ENCODE results near the gene ATP2B3. TPM values are rescaled to one million over a fixed set of nuclear protein-coding genes. Genes with fewer than 3 reads are reported as not detected.

Gene ATP2B3
- total and polyA plus RNA-seq, 4 donors, result 11.8 to 20.1 (median 16.6) TPM

DNA sequence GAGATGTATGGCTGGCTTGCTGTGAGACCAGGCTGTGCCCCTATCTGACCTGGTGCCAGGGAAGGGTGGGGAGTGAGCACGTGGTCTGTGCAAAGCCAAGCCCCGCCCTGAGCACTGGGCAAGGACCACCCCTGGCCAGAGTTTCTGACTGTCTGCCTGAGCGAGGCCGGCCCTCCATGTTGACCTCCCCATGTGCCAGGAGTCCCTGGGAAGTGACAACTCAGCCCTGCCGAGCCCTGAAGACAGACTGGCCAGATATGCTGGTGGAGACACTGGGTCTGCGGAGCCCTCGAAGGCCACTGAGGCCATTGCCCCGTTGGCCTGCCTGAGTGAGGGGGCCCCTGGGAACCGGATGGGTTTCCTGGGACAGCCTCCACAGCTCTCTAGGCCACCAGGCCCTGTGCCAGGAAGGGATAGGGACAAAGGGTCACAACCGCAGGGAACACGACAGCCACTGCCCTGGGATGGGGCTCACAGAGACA, 29.8 kb upstream of the ATP2B3 start:
- Histone ChIP-seq H3K9me3 (ENCODE audit: control insufficient read depth, insufficient read depth, low read length) (no peaks in the 10 kb centered on the region), H3K27ac (ENCODE audit: low read depth, low read length) (peak overlapping the region; percentile 47), H3K27me3 (ENCODE audit: control insufficient read depth, insufficient read depth, low read length) (no peaks in the 10 kb centered on the region), H3K4me1 (ENCODE audit: control insufficient read depth, insufficient read depth, low read length) (peaks cover 61% of the 10 kb centered on the region), H3K36me3 (ENCODE audit: control insufficient read depth, insufficient read depth, low read length) (peaks cover under 1% of the 10 kb centered on the region), H3K4me3 (ENCODE audit: low read depth, low read length) (no peak overlapping the region)
- 70% methylated on average over 11 of the region's 11 CpGs for WGBS (ENCODE audit: insufficient coverage)
- DNase-seq (ENCODE audit: low read depth in 4 of 6, low spot score in 6 of 6), result no peak

DNA sequence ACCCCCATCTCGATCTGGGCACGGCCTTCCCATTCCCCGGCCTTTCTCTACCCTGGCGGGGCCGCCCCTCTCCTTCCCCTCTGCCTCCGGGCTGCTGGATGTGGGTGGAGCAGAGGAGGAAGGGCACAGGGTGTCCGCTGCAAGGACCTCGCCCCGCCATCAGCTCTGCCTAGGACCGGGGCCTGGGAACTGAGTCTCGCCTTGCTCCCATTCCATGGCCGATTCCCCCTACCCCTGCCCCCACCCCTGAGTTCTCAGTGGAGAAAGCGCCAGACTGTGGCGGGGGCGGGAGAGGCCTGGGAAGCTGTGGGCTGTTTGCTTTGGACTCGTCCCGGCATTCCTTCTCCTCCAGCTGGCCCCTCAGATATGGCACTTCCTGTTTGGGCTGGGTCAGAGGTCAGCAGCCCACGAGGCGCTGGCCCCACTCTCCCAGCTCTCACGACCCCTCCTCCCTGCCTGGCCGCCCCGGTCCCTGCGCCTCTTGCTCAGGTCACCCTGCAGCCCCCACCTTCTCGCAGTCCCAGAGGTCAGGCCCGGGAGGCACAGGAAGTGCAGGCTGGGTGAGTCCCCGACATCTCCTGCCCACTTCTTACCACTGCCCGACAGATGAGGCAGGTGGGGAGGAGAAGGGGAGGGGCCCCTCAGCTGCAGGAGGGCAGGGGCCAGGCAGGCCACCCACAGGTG, 29.1 kb upstream of the ATP2B3 start:
- H3K27ac ChIP-seq (ENCODE audit: low read depth, low read length), result peak overlapping the region; percentile 47
- DNase-seq (ENCODE audit: low read depth in 4 of 6, low spot score in 6 of 6), result peak in 1 of 6 donors; percentile 50
- no peaks in the 10 kb centered on the region for H3K9me3 ChIP-seq (ENCODE audit: control insufficient read depth, insufficient read depth, low read length)
- no peaks in the 10 kb centered on the region for H3K27me3 ChIP-seq (ENCODE audit: control insufficient read depth, insufficient read depth, low read length)
- 45% methylated on average over 4 of the region's 27 CpGs for WGBS (ENCODE audit: insufficient coverage)
- no peak overlapping the region for H3K4me3 ChIP-seq (ENCODE audit: low read depth, low read length)
- H3K4me1 ChIP-seq (ENCODE audit: control insufficient read depth, insufficient read depth, low read length), result peaks cover 65% of the 10 kb centered on the region
- H3K36me3 ChIP-seq (ENCODE audit: control insufficient read depth, insufficient read depth, low read length), result no peaks in the 10 kb centered on the region

DNA sequence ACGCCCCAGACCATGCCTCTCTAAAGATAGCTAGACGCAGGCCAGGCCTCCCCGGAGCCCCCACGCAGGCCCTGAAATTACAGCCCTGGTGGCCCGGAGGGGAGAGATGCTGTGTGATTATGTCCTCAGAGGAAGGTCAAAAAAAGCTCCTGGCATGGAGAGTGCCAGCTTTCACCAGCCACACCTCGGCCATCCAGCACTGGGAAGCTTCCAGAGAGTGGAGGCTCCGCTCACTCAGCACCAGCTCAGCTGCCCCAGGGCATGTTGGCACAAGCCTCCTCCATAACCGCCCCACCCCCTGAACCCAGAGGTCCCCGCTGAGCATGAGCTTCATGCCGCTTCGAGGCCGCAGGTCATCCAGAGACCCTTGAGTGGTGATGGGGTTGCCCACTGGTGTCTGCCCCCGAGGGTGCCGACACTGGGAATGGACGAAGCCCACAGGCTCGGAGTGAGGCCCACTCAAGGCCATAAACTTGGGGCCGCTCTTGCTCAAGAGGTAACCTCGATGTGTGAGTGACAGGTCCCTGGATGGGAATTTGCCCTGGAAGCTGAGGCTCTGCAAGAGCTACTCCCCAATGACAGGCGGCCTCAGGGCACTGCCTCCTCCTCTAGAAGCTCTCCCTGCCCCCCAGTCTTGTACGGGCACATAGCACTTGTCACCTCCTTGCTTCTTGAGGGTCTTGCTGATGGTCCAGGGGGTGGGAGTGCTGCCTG, 27.1 kb upstream of the ATP2B3 start:
- Histone ChIP-seq H3K9me3 (ENCODE audit: control insufficient read depth, insufficient read depth, low read length) (no peaks in the 10 kb centered on the region), H3K4me1 (ENCODE audit: control insufficient read depth, insufficient read depth, low read length) (peaks cover 76% of the 10 kb centered on the region), H3K27ac (ENCODE audit: low read depth, low read length) (no peak overlapping the region), H3K27me3 (ENCODE audit: control insufficient read depth, insufficient read depth, low read length) (peaks cover 2% of the 10 kb centered on the region), H3K4me3 (ENCODE audit: low read depth, low read length) (no peak overlapping the region), H3K36me3 (ENCODE audit: control insufficient read depth, insufficient read depth, low read length) (no peaks in the 10 kb centered on the region)
- DNase-seq (ENCODE audit: low read depth in 4 of 6, low spot score in 6 of 6), result no peak
- WGBS (ENCODE audit: insufficient coverage), result 86% methylated on average over 16 of the region's 20 CpGs

DNA sequence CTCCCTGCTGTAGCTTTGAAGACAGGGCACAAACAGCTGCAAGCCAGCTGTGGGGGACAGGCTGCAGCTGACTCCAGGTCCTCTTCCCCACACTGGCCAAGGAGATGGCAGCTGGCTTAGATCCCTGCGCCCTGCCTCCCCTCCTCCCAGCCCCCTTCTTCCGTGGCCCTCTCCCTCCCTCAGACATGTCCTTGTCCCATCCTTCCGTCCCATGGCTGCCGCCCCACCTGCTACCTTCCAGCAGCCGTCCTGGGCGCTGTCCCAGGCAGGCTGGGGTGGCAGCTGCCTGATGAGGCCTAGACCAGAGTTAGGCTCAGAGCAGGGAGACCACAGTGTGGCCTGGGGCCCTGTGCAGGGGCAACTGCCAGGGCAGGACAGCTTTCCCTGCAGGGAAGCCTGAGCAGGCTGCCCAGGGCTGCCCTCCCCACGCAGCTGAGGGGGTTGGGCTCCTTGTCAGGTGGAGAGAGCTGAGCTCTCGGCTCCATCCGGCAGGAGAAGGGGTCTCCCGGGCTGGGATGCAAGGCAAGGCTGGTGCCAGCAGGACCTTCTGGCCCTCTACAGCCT, 26.0 kb upstream of the ATP2B3 start:
- peaks cover 4% of the 10 kb centered on the region for H3K27me3 ChIP-seq (ENCODE audit: control insufficient read depth, insufficient read depth, low read length)
- no peak overlapping the region for H3K27ac ChIP-seq (ENCODE audit: low read depth, low read length)
- H3K4me3 ChIP-seq (ENCODE audit: low read depth, low read length), result no peak overlapping the region
- H3K9me3 ChIP-seq (ENCODE audit: control insufficient read depth, insufficient read depth, low read length), result no peaks in the 10 kb centered on the region
- no peaks in the 10 kb centered on the region for H3K36me3 ChIP-seq (ENCODE audit: control insufficient read depth, insufficient read depth, low read length)
- peaks cover 77% of the 10 kb centered on the region for H3K4me1 ChIP-seq (ENCODE audit: control insufficient read depth, insufficient read depth, low read length)
- 60% methylated on average over 10 of the region's 10 CpGs for WGBS (ENCODE audit: insufficient coverage)
- no peak for DNase-seq (ENCODE audit: low read depth in 4 of 6, low spot score in 6 of 6)

DNA sequence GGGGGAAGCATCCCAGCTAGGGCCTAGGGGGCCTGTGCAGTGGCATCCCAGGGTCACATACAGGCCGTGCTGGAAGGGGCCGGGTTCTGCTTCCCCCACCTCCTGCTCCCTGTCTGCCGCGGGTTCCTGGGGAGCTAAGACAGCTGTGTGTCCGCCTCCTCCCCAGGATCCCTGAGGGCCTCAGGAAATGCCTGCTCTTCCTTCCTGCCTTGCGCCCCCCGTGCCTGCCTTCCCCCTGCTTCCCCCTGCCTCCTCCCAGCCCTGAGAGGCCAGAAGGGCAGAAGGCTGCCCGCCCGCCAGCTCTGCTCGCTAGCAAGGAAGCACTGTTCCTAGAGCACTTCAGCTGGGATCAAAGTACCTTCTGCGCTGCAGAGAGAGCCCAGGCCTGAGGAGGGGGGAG, 25.5 kb upstream of the ATP2B3 start:
- no peak overlapping the region for H3K27ac ChIP-seq (ENCODE audit: low read depth, low read length)
- 63% methylated on average over 11 of the region's 11 CpGs for WGBS (ENCODE audit: insufficient coverage)
- H3K4me1 ChIP-seq (ENCODE audit: control insufficient read depth, insufficient read depth, low read length), result peaks cover 74% of the 10 kb centered on the region

DNA sequence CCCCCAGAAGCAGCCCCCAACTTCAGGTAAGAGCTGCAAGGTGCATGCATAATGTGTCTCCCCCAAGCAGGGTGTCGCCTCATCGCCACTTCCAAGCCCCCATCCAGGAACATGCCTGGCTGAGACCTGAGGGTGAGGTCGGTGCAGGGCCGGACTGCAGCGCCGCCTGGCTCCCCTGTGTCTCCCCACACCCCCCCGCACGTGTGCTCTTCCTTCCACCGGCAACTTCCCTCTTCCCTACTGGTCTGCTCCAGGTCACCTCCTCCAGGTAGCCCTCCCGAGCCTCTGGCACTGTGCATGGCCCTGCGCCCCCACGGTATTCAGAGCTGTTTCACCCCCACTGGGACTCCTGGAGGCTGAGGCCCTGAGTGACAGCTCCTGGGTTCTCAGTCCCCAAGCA, 24.9 kb upstream of the ATP2B3 start:
- Histone ChIP-seq H3K36me3 (ENCODE audit: control insufficient read depth, insufficient read depth, low read length) (no peaks in the 10 kb centered on the region), H3K9me3 (ENCODE audit: control insufficient read depth, insufficient read depth, low read length) (no peaks in the 10 kb centered on the region), H3K4me3 (ENCODE audit: low read depth, low read length) (no peak overlapping the region), H3K27me3 (ENCODE audit: control insufficient read depth, insufficient read depth, low read length) (peaks cover 4% of the 10 kb centered on the region), H3K4me1 (ENCODE audit: control insufficient read depth, insufficient read depth, low read length) (peaks cover 68% of the 10 kb centered on the region), H3K27ac (ENCODE audit: low read depth, low read length) (no peak overlapping the region)
- DNase-seq (ENCODE audit: low read depth in 4 of 6, low spot score in 6 of 6), result no peak
- 85% methylated on average over 12 of the region's 12 CpGs for WGBS (ENCODE audit: insufficient coverage)

More for the DNA sequence above, 25.5 kb upstream of the ATP2B3 start:
- Histone ChIP-seq H3K36me3 (ENCODE audit: control insufficient read depth, insufficient read depth, low read length) (no peaks in the 10 kb centered on the region), H3K27me3 (ENCODE audit: control insufficient read depth, insufficient read depth, low read length) (peaks cover 4% of the 10 kb centered on the region), H3K4me3 (ENCODE audit: low read depth, low read length) (no peak overlapping the region), H3K9me3 (ENCODE audit: control insufficient read depth, insufficient read depth, low read length) (no peaks in the 10 kb centered on the region)
- no peak for DNase-seq (ENCODE audit: low read depth in 4 of 6, low spot score in 6 of 6)

DNA sequence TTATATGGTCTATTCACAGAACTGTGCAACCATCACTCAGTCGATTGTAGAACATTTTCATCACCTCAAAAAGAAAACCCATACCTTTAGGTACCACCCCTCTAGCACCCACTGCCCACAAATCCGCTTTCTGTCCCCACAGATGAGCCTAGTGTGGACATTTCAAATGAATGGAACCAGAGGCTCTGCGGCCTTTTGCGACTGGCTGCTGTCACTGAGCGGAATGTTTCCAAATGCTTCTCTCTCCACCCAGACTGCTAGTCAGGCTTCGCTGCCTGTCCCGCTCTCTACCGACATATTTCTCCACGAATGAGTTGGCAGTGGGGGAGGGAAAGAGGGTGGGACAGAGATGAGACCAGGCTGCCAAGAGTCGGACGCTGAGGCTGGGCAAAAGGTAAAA, 24.4 kb upstream of the ATP2B3 start:
- H3K4me1 ChIP-seq (ENCODE audit: control insufficient read depth, insufficient read depth, low read length), result peaks cover 67% of the 10 kb centered on the region
- H3K27ac ChIP-seq (ENCODE audit: low read depth, low read length), result no peak overlapping the region
- H3K4me3 ChIP-seq (ENCODE audit: low read depth, low read length), result no peak overlapping the region
- no peaks in the 10 kb centered on the region for H3K9me3 ChIP-seq (ENCODE audit: control insufficient read depth, insufficient read depth, low read length)
- no peaks in the 10 kb centered on the region for H3K36me3 ChIP-seq (ENCODE audit: control insufficient read depth, insufficient read depth, low read length)
- DNase-seq (ENCODE audit: low read depth in 4 of 6, low spot score in 6 of 6), result no peak
- peaks cover 4% of the 10 kb centered on the region for H3K27me3 ChIP-seq (ENCODE audit: control insufficient read depth, insufficient read depth, low read length)
- 91% methylated on average over 4 of the region's 11 CpGs for WGBS (ENCODE audit: insufficient coverage)

DNA sequence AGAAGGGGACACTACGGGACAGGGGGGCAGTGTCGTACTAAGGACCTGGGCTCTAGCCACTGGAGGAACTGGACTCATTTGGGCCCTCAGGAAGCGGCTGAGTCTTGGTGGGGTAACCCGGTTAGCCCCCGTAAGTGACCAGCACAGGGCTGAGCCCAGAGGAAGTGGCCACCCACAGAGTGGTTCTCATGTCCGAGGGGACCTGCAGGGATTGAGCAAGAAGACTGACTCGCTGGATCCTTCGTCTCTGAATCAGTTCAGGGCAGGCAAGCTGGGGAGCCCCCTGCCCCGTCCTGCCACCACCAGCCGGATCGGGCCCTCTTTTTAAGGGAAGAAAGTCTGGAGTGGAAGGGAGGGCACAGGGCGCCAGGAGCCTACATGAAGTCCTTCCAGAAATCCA, 23.4 kb upstream of the ATP2B3 start:
- WGBS (ENCODE audit: insufficient coverage), result 85% methylated on average over 11 of the region's 12 CpGs

DNA sequence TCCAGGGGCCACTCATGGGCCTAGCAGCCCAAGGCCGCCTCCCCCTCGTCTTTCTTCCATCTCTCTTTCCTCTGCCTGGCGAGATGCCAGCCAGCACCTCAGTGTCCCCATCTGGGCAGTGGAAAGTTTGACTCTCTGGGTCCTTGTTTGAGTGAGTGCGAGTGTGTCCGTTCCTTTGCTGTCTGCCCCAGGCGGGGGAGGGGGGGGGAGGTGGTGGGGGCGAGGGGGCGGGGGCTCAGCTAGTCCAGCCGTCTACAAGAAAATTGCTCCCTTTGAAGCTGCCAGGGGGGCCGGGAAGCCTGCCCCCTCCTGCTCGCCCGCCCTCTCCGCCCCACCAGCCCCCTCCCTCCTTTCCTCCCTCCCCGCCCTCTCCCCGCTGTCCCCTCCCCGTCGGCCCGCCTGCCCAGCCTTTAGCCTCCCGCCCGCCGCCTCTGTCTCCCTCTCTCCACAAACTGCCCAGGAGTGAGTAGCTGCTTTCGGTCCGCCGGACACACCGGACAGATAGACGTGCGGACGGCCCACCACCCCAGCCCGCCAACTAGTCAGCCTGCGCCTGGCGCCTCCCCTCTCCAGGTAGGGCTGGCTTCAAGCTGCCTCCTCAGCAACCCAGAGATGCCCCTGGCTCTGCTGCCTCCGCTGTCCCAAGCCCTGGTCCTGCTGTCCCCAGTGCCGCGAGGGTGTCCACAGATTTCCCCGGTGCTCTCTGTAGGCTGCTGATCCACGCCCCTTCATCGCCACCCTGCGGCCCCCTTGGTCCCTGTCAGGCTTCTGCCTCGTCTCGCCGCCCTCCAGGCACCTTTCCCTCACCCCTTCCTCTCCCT, 22.7 kb upstream of the ATP2B3 start, which contains the start of gene BGN:
Gene BGN (plus strand): TSS at position 440 of the 821 bp plus-strand sequence. CDS start 9,652 bp downstream, outside the sequence.
- peak within 1 kb of the TSS; percentile 42 for H3K4me3 ChIP-seq (ENCODE audit: low read depth, low read length)
- peak in 2 of 6 donors; percentile 37 to 54 for DNase-seq (ENCODE audit: low read depth in 4 of 6, low spot score in 6 of 6)
- peaks cover 4% of the 10 kb centered on the region for H3K27me3 ChIP-seq (ENCODE audit: control insufficient read depth, insufficient read depth, low read length)
- H3K36me3 ChIP-seq (ENCODE audit: control insufficient read depth, insufficient read depth, low read length), result no peaks in the 10 kb centered on the region
- peaks cover 67% of the 10 kb centered on the region for H3K4me1 ChIP-seq (ENCODE audit: control insufficient read depth, insufficient read depth, low read length)
- 37% methylated on average over 22 of the region's 41 CpGs for WGBS (ENCODE audit: insufficient coverage)
- H3K9me3 ChIP-seq (ENCODE audit: control insufficient read depth, insufficient read depth, low read length), result no peaks in the 10 kb centered on the region
- H3K27ac ChIP-seq (ENCODE audit: low read depth, low read length), result peak within 1 kb of the TSS; percentile 67

More for the DNA sequence above, 23.4 kb upstream of the ATP2B3 start:
- no peak for DNase-seq (ENCODE audit: low read depth in 4 of 6, low spot score in 6 of 6)
- no peaks in the 10 kb centered on the region for H3K36me3 ChIP-seq (ENCODE audit: control insufficient read depth, insufficient read depth, low read length)
- H3K27me3 ChIP-seq (ENCODE audit: control insufficient read depth, insufficient read depth, low read length), result peaks cover 4% of the 10 kb centered on the region
- H3K4me3 ChIP-seq (ENCODE audit: low read depth, low read length), result peak overlapping the region; percentile 1
- no peaks in the 10 kb centered on the region for H3K9me3 ChIP-seq (ENCODE audit: control insufficient read depth, insufficient read depth, low read length)
- H3K27ac ChIP-seq (ENCODE audit: low read depth, low read length), result peak overlapping the region; percentile 36
- peaks cover 60% of the 10 kb centered on the region for H3K4me1 ChIP-seq (ENCODE audit: control insufficient read depth, insufficient read depth, low read length)
